Skeletal muscle tissue (tissue), 4 donors: ENCODE results near the gene CFAP61. TPM values are rescaled to one million over a fixed set of nuclear protein-coding genes. Genes with fewer than 3 reads are reported as not detected.

ENCODE experiments used
- H3K27ac ChIP-seq: one replicate; pipeline ENCODE4 v1.7.0; 2013; ENCODE audit warnings: mild to moderate bottlenecking, low read depth, low read length, inconsistent platforms
- H3K27me3 ChIP-seq, 3 donors: one replicate each; pipeline ENCODE4 v1.7.0; 2013; ENCODE audit warnings: low read length in 3 of 3; ENCODE audit not compliant: control insufficient read depth in 3 of 3, insufficient read depth in 3 of 3
- H3K36me3 ChIP-seq, 3 donors: one replicate each; pipeline ENCODE4 v1.7.0; 2013; ENCODE audit warnings: low read length in 3 of 3; ENCODE audit not compliant: control insufficient read depth in 3 of 3, insufficient read depth in 3 of 3
- H3K4me1 ChIP-seq, 3 donors: one replicate each; pipeline ENCODE4 v1.7.0; 2013; ENCODE audit warnings: low read length in 3 of 3, mild to moderate bottlenecking in 3 of 3; ENCODE audit not compliant: control insufficient read depth in 3 of 3, insufficient read depth in 3 of 3
- H3K4me3 ChIP-seq, 3 donors: one replicate each; pipeline ENCODE4 v1.7.0; 2013; ENCODE audit warnings: low read length in 3 of 3
- H3K9ac ChIP-seq, 3 donors: one replicate each; pipeline ENCODE4 v1.7.0; 2013; ENCODE audit warnings: low read length in 3 of 3, mild to moderate bottlenecking in 3 of 3, moderate library complexity in 2 of 3, low read depth in 1 of 3
- H3K9me3 ChIP-seq, 3 donors: one replicate each; pipeline ENCODE4 v1.7.0; 2013; ENCODE audit warnings: low read length in 3 of 3; ENCODE audit not compliant: control insufficient read depth in 3 of 3
- total RNA-seq: library from RNA; depleted of rRNA; stranded (reverse); fragments of >200 nt; gene quantifications from one replicate; pipeline ENCODE4 v1.2.3, GENCODE V29; 2014
- donor health status: Osteomylitis.

The CFAP61 gene
- total RNA-seq, 1 donor from 2014 or later: 1.0 TPM

DNA sequence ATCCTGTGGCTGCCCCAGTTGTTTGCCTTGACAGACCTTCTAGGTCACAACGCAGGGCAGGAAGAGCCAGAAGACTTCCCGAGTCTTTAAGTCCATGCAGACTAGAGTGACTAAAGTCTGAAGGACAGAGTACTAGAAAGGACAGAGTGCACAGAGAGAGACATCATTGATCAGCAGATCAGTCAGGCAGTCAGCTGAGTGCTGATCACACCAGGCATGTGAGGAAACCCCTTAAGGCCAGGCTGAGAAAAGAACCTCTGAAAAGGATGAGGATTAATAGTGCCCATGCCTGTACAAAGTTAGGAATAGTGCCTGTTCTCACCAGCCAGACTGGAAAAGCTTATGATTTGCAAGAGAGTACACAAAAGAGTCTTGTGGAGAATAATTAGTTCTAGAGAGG, 91.3 kb downstream of the CFAP61 start:
- peaks cover 7 to 10% (median 8%) of the 10 kb centered on the region in 3 donors for H3K4me1 ChIP-seq
- peaks cover 0 to 5% (median 0%) of the 10 kb centered on the region in 3 donors for H3K36me3 ChIP-seq
- no peaks in the 10 kb centered on the region for H3K9me3 ChIP-seq
- H3K4me3 ChIP-seq: no peak overlapping the region
- no peaks in the 10 kb centered on the region for H3K27me3 ChIP-seq
- H3K9ac ChIP-seq: no peak overlapping the region
- H3K27ac ChIP-seq: no peak overlapping the region

DNA sequence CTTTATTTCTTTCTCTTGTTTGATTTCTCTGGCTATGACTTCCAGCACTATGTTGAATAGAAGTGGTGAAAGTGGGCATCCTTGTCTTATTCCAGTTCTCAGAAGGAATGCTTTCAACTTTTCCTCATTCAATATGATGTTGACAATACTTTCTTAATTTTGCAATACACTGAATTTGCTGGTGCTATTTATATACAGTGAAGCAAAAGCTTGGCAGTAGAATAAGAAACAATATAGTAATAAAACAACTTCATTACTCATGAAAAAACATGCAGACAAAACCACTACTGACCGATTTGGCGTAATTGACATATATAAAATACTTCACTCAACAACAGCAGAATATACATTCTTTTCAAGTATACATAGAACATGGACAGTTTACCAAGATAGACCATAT, 96.4 kb downstream of the CFAP61 start:
- Histone ChIP-seq H3K27me3 (no peaks in the 10 kb centered on the region), H3K36me3 (peaks cover 0 to 2% (median 0%) of the 10 kb centered on the region in 3 donors), H3K4me1 (peaks cover 0 to 5% (median 4%) of the 10 kb centered on the region in 3 donors), H3K4me3 (no peak overlapping the region), H3K9me3 (no peaks in the 10 kb centered on the region), H3K9ac (no peak overlapping the region), H3K27ac (no peak overlapping the region)

DNA sequence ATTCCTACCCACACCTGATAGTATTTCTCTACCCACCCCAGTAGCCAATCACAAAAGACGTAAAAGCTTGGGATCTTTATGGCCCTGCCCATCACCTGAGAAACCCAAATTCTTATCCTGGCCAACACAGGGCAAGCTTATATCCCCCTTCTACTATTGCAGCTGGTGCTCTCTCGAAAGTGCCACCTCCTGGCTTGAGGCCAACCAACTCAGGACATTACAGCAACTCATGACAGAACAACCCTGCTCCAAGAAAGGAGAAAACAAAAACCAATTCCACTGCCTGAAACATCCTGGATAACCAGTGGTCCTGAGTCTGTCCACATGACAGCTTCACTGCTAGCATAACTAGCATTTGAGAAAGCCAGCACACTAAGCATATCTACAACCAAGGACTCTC, 97.9 kb downstream of the CFAP61 start:
- Histone ChIP-seq H3K4me1 (peaks cover 0 to 5% (median 4%) of the 10 kb centered on the region in 3 donors), H3K36me3 (peaks cover 0 to 2% (median 0%) of the 10 kb centered on the region in 3 donors), H3K9me3 (no peaks in the 10 kb centered on the region), H3K4me3 (no peak overlapping the region), H3K9ac (no peak overlapping the region), H3K27me3 (no peaks in the 10 kb centered on the region), H3K27ac (no peak overlapping the region)

DNA sequence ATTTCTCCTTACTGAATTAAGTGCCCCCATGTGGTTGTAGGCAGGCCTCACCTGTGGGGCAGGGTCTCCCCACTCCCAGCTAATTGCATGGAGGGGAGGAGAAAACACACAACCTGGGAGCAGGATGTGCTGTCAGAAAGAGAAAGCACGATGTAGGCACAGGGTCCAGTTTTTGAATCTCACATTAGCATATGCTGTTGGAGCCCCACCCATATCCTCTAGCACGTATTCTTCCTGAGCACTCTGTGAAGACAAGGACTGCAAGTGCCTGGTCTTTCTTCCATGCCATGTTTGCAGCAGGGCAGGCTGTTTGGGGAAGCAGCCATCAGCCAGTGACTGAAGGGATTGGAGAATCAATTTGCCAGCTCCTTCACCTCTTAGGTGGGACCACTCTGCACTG, 108.2 kb downstream of the CFAP61 start:
- Histone ChIP-seq H3K27ac (no peak overlapping the region), H3K4me3 (no peak overlapping the region), H3K27me3 (no peaks in the 10 kb centered on the region), H3K36me3 (peaks cover 0 to 3% (median 2%) of the 10 kb centered on the region in 3 donors), H3K4me1 (no peaks in the 10 kb centered on the region), H3K9ac (no peak overlapping the region), H3K9me3 (no peaks in the 10 kb centered on the region)

DNA sequence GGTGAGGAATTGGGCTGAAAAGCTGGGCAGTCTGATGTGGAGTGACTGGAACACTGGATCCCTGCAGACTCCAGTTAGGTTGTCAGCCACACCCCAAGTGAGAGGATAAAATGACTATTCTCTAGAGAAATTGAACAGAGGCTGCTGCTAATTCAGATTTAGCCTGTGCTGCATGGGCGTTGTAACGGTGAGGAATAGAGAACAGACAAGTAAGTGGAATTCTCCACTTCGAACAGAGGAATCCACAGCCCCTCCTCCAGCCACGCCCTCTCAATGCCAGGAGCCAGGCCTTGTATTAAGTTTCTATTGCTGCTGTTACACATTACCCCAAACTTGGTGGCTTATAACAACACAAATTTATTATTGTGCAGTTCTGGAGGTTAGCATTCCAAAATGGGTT, 109.3 kb downstream of the CFAP61 start:
- Histone ChIP-seq H3K27ac (no peak overlapping the region), H3K9ac (no peak overlapping the region), H3K27me3 (no peaks in the 10 kb centered on the region), H3K9me3 (no peaks in the 10 kb centered on the region), H3K36me3 (peaks cover 0 to 3% (median 2%) of the 10 kb centered on the region in 3 donors), H3K4me3 (no peak overlapping the region), H3K4me1 (no peaks in the 10 kb centered on the region)

DNA sequence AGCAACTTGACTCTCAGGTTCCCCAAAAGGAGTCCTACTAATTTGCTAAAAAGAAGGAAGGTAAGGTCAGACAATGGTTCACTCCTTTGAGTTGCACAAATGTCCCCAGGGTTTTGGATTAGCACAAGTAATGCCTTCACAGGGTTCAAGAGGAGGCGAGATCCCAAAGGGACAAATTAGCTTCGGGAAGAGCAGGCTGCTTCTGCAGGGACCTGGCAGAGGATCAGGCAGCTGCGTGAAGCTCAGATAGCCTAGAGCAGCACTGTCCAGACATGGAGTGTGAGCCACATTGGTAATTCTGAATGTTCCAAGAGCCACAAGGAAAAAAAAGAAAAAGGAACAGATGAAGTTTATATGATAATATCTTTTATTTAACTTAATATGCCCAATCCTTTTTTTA, 115.4 kb downstream of the CFAP61 start:
- Histone ChIP-seq H3K4me1 (no peaks in the 10 kb centered on the region), H3K9ac (no peak overlapping the region), H3K27me3 (no peaks in the 10 kb centered on the region), H3K9me3 (peaks cover 0 to 3% (median 0%) of the 10 kb centered on the region in 3 donors), H3K4me3 (no peak overlapping the region), H3K27ac (no peak overlapping the region), H3K36me3 (peaks cover 0 to 12% (median 4%) of the 10 kb centered on the region in 3 donors)

DNA sequence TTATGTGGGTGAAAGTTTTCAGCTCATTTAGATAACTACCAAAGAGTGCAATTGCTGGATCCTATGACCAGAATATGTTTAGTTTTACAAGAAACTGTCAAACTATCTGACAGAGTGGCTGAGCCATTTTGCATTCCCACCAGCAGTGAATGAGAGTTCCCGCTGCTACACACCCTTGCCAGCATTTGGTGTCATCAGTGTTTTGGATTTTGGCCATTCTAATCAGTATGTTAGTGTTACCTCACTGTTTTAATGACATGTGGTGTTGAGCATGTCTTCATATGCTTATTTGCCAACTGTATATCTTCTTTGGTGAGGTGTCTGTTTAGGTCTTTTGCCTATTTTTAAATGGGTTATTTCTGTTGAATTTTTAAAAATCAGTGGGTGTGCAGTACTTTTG, 120.9 kb downstream of the CFAP61 start:
- Histone ChIP-seq H3K36me3 (peaks cover 0 to 15% (median 4%) of the 10 kb centered on the region in 3 donors), H3K9me3 (peaks cover 0 to 3% (median 0%) of the 10 kb centered on the region in 3 donors), H3K27ac (no peak overlapping the region), H3K4me3 (no peak overlapping the region), H3K27me3 (no peaks in the 10 kb centered on the region), H3K9ac (no peak overlapping the region), H3K4me1 (no peaks in the 10 kb centered on the region)

DNA sequence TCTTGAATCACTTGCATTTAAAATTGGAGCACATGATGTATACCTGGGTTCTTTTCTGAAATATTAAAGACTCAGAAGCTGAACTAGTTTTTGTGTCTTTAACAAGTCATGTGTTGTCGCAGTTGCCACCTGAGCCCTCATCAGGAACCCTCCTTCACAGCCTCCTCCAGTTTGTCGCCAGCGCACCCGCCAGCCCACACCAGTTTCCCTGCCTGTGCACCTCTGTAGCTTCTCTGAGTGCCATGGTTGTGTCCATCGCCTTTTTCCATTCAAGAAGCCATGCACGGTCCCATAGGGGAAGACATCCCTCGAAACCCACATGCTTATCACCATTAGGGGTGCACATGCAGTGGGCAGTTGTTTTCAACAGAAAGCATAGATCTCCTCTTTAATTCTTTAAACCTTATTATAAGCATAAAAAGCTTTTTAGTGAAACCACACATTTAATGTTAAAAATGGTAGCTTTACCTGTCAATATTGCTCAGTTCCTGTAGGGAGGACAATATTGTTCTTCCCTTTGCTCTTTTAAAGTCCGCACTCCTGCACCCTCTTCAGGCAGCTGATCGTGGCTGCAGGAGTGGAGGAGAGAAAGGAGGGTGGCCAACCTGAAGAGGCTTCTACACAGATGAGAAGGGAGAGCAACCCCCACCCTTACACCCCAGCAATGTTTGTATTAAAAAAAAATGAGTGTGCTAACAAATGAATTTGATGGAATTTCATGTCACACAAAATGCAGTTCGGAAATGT, 121.9 kb downstream of the CFAP61 start:
- H3K27ac ChIP-seq: no peak overlapping the region
- peaks cover 0 to 3% (median 0%) of the 10 kb centered on the region in 3 donors for H3K9me3 ChIP-seq
- H3K4me3 ChIP-seq: no peak overlapping the region
- no peak overlapping the region for H3K9ac ChIP-seq
- no peaks in the 10 kb centered on the region for H3K4me1 ChIP-seq
- H3K36me3 ChIP-seq: peaks cover 0 to 15% (median 4%) of the 10 kb centered on the region in 3 donors
- no peaks in the 10 kb centered on the region for H3K27me3 ChIP-seq

DNA sequence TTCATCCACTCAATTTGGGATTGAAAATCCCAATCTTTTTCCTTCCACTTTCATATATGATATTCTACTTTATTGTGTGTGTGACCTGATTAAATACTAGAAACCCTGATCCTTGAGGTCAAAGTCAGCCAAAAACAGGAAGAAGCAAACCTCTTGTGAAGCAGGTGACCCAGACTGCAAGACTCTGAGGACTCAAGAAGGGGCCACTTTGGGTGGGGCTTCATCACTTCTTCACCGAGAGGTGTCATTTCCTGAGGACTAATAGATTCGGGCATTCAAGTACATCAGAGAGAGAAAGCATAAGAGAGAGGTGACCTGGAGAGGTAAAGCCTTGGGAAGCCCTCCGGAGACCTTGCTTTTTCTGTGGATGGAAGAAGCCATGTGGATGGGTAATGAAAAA, 129.0 kb downstream of the CFAP61 start:
- Histone ChIP-seq H3K9ac (no peak overlapping the region), H3K27ac (no peak overlapping the region), H3K9me3 (no peaks in the 10 kb centered on the region), H3K4me3 (no peak overlapping the region), H3K4me1 (no peaks in the 10 kb centered on the region), H3K27me3 (no peaks in the 10 kb centered on the region), H3K36me3 (no peaks in the 10 kb centered on the region)

DNA sequence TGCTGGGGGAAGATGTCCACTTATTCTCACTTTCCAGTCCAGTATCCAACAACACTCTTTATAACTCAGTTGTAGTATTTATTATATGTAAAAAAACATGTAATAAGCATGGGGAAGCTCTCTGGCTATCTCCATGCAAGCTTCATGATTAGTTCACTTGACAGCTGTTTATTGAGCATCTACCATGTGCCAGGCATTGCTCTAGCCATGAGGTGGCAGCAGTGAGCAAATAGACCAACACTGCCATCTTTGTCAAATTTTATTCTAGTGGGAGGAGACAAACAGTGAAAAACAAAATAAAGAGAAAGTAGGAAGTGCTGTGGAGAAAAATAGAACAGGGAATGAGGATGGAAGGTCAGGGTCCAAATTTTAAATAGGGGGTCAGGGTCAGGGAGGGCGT, 131.8 kb downstream of the CFAP61 start:
- Histone ChIP-seq H3K9me3 (no peaks in the 10 kb centered on the region), H3K4me1 (no peaks in the 10 kb centered on the region), H3K4me3 (no peak overlapping the region), H3K27me3 (no peaks in the 10 kb centered on the region), H3K36me3 (no peaks in the 10 kb centered on the region), H3K27ac (no peak overlapping the region), H3K9ac (no peak overlapping the region)
